HFF-Myc (cell line): ENCODE measurements around the gene KCNAB2.
A peak's percentile ranks its signal among the peaks of the same experiment; 100 is the strongest.

Experiments used
- DNase-seq: peaks from one replicate; pipeline ENCODE4 v3.0.0-alpha.2; 2011; ENCODE audit warnings: low read depth; ENCODE audit errors: extremely low read depth
- H3K4me3 ChIP-seq: replicated peaks from 2 replicates; pipeline ENCODE4 v1.5.1; 2011; ENCODE audit warnings: low read depth, mild to moderate bottlenecking, control low read depth, low read length
- CTCF ChIP-seq: IDR thresholded peaks from 2 replicates; pipeline ENCODE4 v1.5.1; 2012; ENCODE audit warnings: mild to moderate bottlenecking, low read depth, low read length, control low read depth; ENCODE audit errors: missing control alignments

Gene KCNAB2

GRCh38 chr1:6033124-6033523, 12.6 kb upstream of the KCNAB2 start:
- H3K4me3 ChIP-seq: no peak overlapping the region
- DNase-seq: no peak
- TF ChIP-seq CTCF: no peak

- TF ChIP-seq CTCF: peak; percentile 60
- DNase-seq: no peak
- no peak overlapping the region for H3K4me3 ChIP-seq
Observed at GRCh38 chr1:6033986-6034749, 11.5 kb upstream of the KCNAB2 start.

GRCh38 chr1:6034750-6035096, 11.0 kb upstream of the KCNAB2 start:
- TF ChIP-seq CTCF: no peak
- DNase-seq: no peak

GRCh38 chr1:6035303-6035702, 10.4 kb upstream of the KCNAB2 start:
- no peak overlapping the region for H3K4me3 ChIP-seq
- no peak for DNase-seq
- TF ChIP-seq CTCF: no peak

More at GRCh38 chr1:6034750-6035096, 11.0 kb upstream of the KCNAB2 start:
- H3K4me3 ChIP-seq: no peak overlapping the region

GRCh38 chr1:6035719-6036118, 10.0 kb upstream of the KCNAB2 start:
- no peak for TF ChIP-seq CTCF
- no peak for DNase-seq
- H3K4me3 ChIP-seq: no peak overlapping the region

- no peak overlapping the region for H3K4me3 ChIP-seq
- no peak for DNase-seq
- no peak for TF ChIP-seq CTCF
Observed at GRCh38 chr1:6037338-6037762, 8.3 kb upstream of the KCNAB2 start.

- no peak overlapping the region for H3K4me3 ChIP-seq
- DNase-seq: no peak
- no peak for TF ChIP-seq CTCF
Observed at GRCh38 chr1:6038603-6039002, 7.1 kb upstream of the KCNAB2 start.
